ENCODE data around the gene TRIM31. TPM values are rescaled to one million over a fixed set of nuclear protein-coding genes. Genes with fewer than 3 reads are reported as not detected.
A peak's percentile ranks its signal among the peaks of the same experiment; 100 is the strongest.

The TRIM31 gene
- total RNA-seq, 1 experiment from 2014 or later: not detected

- Histone ChIP-seq H2BK5ac (ENCODE audit: insufficient read length, low read length) (no peak overlapping the region), H3K4me1 (ENCODE audit: insufficient read depth, low read length) (0 out of 2 replicates have a peak, but pooled peaks cover 4% of the 10 kb centered on the region), H3K23ac (ENCODE audit: insufficient read length, low read depth, low read length) (no peak overlapping the region), H3K4ac (ENCODE audit: low read depth, low read length) (no peak overlapping the region), H2BK20ac (ENCODE audit: low read depth, low read length, poor library complexity, severe bottlenecking) (no peak overlapping the region), H3K4me2 (ENCODE audit: insufficient read depth, insufficient read length, low read length) (peak overlapping the region; percentile 86), H3K9ac (ENCODE audit: extremely low read depth, insufficient read length, low read length) (no peak overlapping the region), H3K18ac (ENCODE audit: insufficient read length, low read depth, low read length) (no peak overlapping the region), H3K79me1 (ENCODE audit: insufficient read depth, low read depth, low read length, poor library complexity, severe bottlenecking) (no peaks in the 10 kb centered on the region), H4K5ac (ENCODE audit: insufficient read length, low read depth, low read length) (no peak overlapping the region), H3K14ac (ENCODE audit: insufficient read depth, low read length) (no peak overlapping the region), H3K56ac (ENCODE audit: insufficient read length, low read depth, low read length) (no peak overlapping the region), H3K23me2 (ENCODE audit: insufficient read length, low read depth, low read length, poor library complexity, severe bottlenecking) (peaks cover 26% of the 10 kb centered on the region), H2AK5ac (ENCODE audit: insufficient read length, low read length) (no peak overlapping the region), H4K20me1 (ENCODE audit: control insufficient read depth, insufficient read depth, insufficient read length) (no peaks in the 10 kb centered on the region), H2BK120ac (ENCODE audit: low read depth, low read length, poor library complexity, severe bottlenecking) (no peak overlapping the region), H4K91ac (ENCODE audit: insufficient read length, low read depth, low read length) (no peak overlapping the region), H3T11ph (ENCODE audit: low read length) (no peak overlapping the region), H3K27ac (ENCODE audit: insufficient read length, low read depth, low read length) (no peak overlapping the region), H3K9me3 (ENCODE audit: control insufficient read depth, low read depth, low read length) (no peaks in the 10 kb centered on the region), H2BK15ac (ENCODE audit: low read depth, low read length) (no peak overlapping the region), H2BK12ac (ENCODE audit: insufficient read length, low read depth, low read length) (no peak overlapping the region), H3K79me2 (ENCODE audit: insufficient read depth, low read length) (no peaks in the 10 kb centered on the region), H4K8ac (replicated peaks; ENCODE audit: insufficient read length, low read depth, low read length) (no peak overlapping the region), H2AFZ (ENCODE audit: low read length) (no peak overlapping the region), H3K27me3 (ENCODE audit: insufficient read depth, low read length) (no peaks in the 10 kb centered on the region)
- DNase-seq: no peak
- Mint-ChIP-seq H3K27me3 (ENCODE audit: low read depth) (no peaks in the 10 kb centered on the region), H3K27ac (no peak overlapping the region), H3K4me1 (peaks cover 18 to 24% of the 10 kb centered on the region in 2 experiments), H3K36me3 (ENCODE audit: insufficient read depth in 1 of 3, low read depth in 3 of 3) (peaks cover 1 to 10% (median 10%) of the 10 kb centered on the region in 3 experiments; a peak in 6 of 7 replicates), H3K9me3 (no peaks in the 10 kb centered on the region; a peak in 1 of 5 replicates), H3K4me3 (peak overlapping the region; percentile 95 to 97; a peak in 4 of 5 replicates)
- WGBS (ENCODE audit: extremely low coverage, insufficient read length, low lambda C conversion rate): no CpG with 5 or more reads among the region's 7 CpGs
- TF ChIP-seq CTCF (conservative IDR thresholded peaks at IDR 0.05): no peak
These were observed 50.3 kb downstream of the TRIM31 start for GRCh38 chr6:30062471-30063178.
